ENCODE measurements around the gene LTBP1.
A peak's percentile ranks its signal among the peaks of the same experiment; 100 is the strongest.

Gene LTBP1

GRCh38 chr2:33373986-33374385, 427.2 kb downstream of the LTBP1 start:
- no peak overlapping the region for H3K27ac Mint-ChIP-seq
- TF ChIP-seq CTCF (IDR thresholded peaks at IDR 0.05; ENCODE audit: unreplicated experiment in 3 of 3): no peak

GRCh38 chr2:33375054-33375453, 428.3 kb downstream of the LTBP1 start:
- H3K36me3 Mint-ChIP-seq (ENCODE audit: low read depth): peaks cover 5% of the 10 kb centered on the region
- peaks cover 4% of the 10 kb centered on the region for H3K27me3 Mint-ChIP-seq (ENCODE audit: low read depth)
- no peaks in the 10 kb centered on the region for H3K9me3 Mint-ChIP-seq
- H3K27ac Mint-ChIP-seq: no peak overlapping the region
- TF ChIP-seq CTCF (IDR thresholded peaks at IDR 0.05; ENCODE audit: unreplicated experiment in 3 of 3): no peak
- H3K4me1 Mint-ChIP-seq: peaks cover 6% of the 10 kb centered on the region
- H3K4me3 Mint-ChIP-seq: no peak overlapping the region

More at GRCh38 chr2:33373986-33374385, 427.2 kb downstream of the LTBP1 start:
- peaks cover 5% of the 10 kb centered on the region for H3K36me3 Mint-ChIP-seq (ENCODE audit: low read depth)
- H3K4me1 Mint-ChIP-seq: peaks cover 6% of the 10 kb centered on the region
- no peaks in the 10 kb centered on the region for H3K9me3 Mint-ChIP-seq
- H3K4me3 Mint-ChIP-seq: no peak overlapping the region
- peaks cover 7% of the 10 kb centered on the region for H3K27me3 Mint-ChIP-seq (ENCODE audit: low read depth)

- H3K27me3 Mint-ChIP-seq (ENCODE audit: low read depth): no peaks in the 10 kb centered on the region
- H3K36me3 Mint-ChIP-seq (ENCODE audit: low read depth): peaks cover 5% of the 10 kb centered on the region
- no peak overlapping the region for H3K27ac Mint-ChIP-seq
- TF ChIP-seq CTCF (IDR thresholded peaks at IDR 0.05; ENCODE audit: unreplicated experiment in 3 of 3): no peak
- H3K4me3 Mint-ChIP-seq: no peak overlapping the region
- H3K9me3 Mint-ChIP-seq: no peaks in the 10 kb centered on the region
- no peaks in the 10 kb centered on the region for H3K4me1 Mint-ChIP-seq
Observed at GRCh38 chr2:33377048-33377447, 430.3 kb downstream of the LTBP1 start.

- Mint-ChIP-seq H3K27me3 (ENCODE audit: low read depth) (no peaks in the 10 kb centered on the region), H3K27ac (peak overlapping the region; percentile 65 to 71 (median 66)), H3K4me3 (no peak overlapping the region), H3K9me3 (no peaks in the 10 kb centered on the region), H3K4me1 (peaks cover under 1% of the 10 kb centered on the region), H3K36me3 (ENCODE audit: low read depth) (peaks cover 5% of the 10 kb centered on the region)
- no peak for TF ChIP-seq CTCF (IDR thresholded peaks at IDR 0.05; ENCODE audit: unreplicated experiment in 3 of 3)
Observed at GRCh38 chr2:33378556-33379210, 431.9 kb downstream of the LTBP1 start.

- peak; percentile 32 to 40 (median 37) for TF ChIP-seq CTCF (IDR thresholded peaks at IDR 0.05; ENCODE audit: unreplicated experiment in 3 of 3)
- Mint-ChIP-seq H3K4me3 (no peak overlapping the region), H3K27ac (no peak overlapping the region), H3K9me3 (no peaks in the 10 kb centered on the region), H3K4me1 (peaks cover 10% of the 10 kb centered on the region), H3K27me3 (ENCODE audit: low read depth) (no peaks in the 10 kb centered on the region), H3K36me3 (ENCODE audit: low read depth) (peaks cover 5% of the 10 kb centered on the region)
Observed at GRCh38 chr2:33380001-33380609, 433.4 kb downstream of the LTBP1 start.

GRCh38 chr2:33380719-33381118, 434.0 kb downstream of the LTBP1 start:
- TF ChIP-seq CTCF (IDR thresholded peaks at IDR 0.05; ENCODE audit: unreplicated experiment in 3 of 3): no peak
- H3K27me3 Mint-ChIP-seq (ENCODE audit: low read depth): no peaks in the 10 kb centered on the region

More at GRCh38 chr2:33380719-33381118, 434.0 kb downstream of the LTBP1 start:
- Mint-ChIP-seq H3K9me3 (no peaks in the 10 kb centered on the region), H3K27ac (no peak overlapping the region), H3K36me3 (ENCODE audit: low read depth) (peaks cover 7% of the 10 kb centered on the region), H3K4me3 (no peak overlapping the region), H3K4me1 (peaks cover 10% of the 10 kb centered on the region)

Data from nephron (organoid).